ENCODE measurements around the gene TLK1. TPM values are rescaled to one million over a fixed set of nuclear protein-coding genes. Genes with fewer than 3 reads are reported as not detected.
A peak's percentile ranks its signal among the peaks of the same experiment; 100 is the strongest.

TLK1 gene
- total and polyA plus RNA-seq, 9 of the 15 experiments (the other 6 are each of a cell fraction or from before 2014, with no cell fraction given): 20.2 to 101 (median 40.5) TPM

GRCh38 chr2:171181064-171182049 is 20.7 kb upstream of the TLK1 start:
- peak; percentile 78 for ATAC-seq
- no TSS peak for BruUV-seq (replicated peaks)
- no peak for TF ChIP-seq JUND (IDR thresholded peaks at IDR 0.05; ENCODE audit: borderline replicate concordance, low read depth, low read length)
- TF ChIP-seq JUND (tag; IDR thresholded peaks at IDR 0.05; ENCODE audit: borderline replicate concordance, low read depth, low read length): 0 out of 3 replicates have a peak, but pooled peaks have one; percentile 6
- TF ChIP-seq TGIF2 (CRISPR knock-in tag; IDR thresholded peaks at IDR 0.05): no peak
- no peak for TF ChIP-seq JUNB (CRISPR knock-in tag; conservative IDR thresholded peaks at IDR 0.05)
- 0 out of 2 replicates have a peak, but pooled peaks have one; percentile 14 for TF ChIP-seq SPI1 (IDR thresholded peaks at IDR 0.05; ENCODE audit: borderline replicate concordance, low read depth, low read length)
- TF ChIP-seq, protein P1, sequence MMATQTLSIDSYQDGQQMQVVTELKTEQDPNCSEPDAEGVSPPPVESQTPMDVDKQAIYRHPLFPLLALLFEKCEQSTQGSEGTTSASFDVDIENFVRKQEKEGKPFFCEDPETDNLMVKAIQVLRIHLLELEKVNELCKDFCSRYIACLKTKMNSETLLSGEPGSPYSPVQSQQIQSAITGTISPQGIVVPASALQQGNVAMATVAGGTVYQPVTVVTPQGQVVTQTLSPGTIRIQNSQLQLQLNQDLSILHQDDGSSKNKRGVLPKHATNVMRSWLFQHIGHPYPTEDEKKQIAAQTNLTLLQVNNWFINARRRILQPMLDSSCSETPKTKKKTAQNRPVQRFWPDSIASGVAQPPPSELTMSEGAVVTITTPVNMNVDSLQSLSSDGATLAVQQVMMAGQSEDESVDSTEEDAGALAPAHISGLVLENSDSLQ (IDR thresholded peaks at IDR 0.05): peak; percentile 55
- no peak for TF ChIP-seq RB1 (IDR thresholded peaks at IDR 0.05; ENCODE audit: low read depth)
- no peak for TF ChIP-seq MCM7 (IDR thresholded peaks at IDR 0.05)
- peak in 1 of 2 experiments; percentile 44; a peak in 1 of 4 replicates for TF ChIP-seq FOXK2 (conservative IDR thresholded peaks at IDR 0.05 in 1 of 2, IDR thresholded peaks at IDR 0.05 in 1 of 2; ENCODE audit: low read depth in 2 of 2)
- no peak for TF ChIP-seq ZSCAN32 (CRISPR knock-in tag; IDR thresholded peaks at IDR 0.05)
- TF ChIP-seq TFE3 (CRISPR knock-in tag; IDR thresholded peaks at IDR 0.05): peak; percentile 59
- no peak for TF ChIP-seq ZNF239 (CRISPR knock-in tag; IDR thresholded peaks at IDR 0.05)
- no peak for TF ChIP-seq PPARD (CRISPR knock-in tag; IDR thresholded peaks at IDR 0.05)
- no peak for TF ChIP-seq SRSF3 (IDR thresholded peaks at IDR 0.05; ENCODE audit: insufficient read depth, low read length)
- TF ChIP-seq TRIM25 (IDR thresholded peaks at IDR 0.05; ENCODE audit: borderline replicate concordance): no peak
- TF ChIP-seq ETV6 (IDR thresholded peaks at IDR 0.05; ENCODE audit: borderline replicate concordance in 1 of 2, low read depth in 2 of 2, low read length in 1 of 2): no peak
- 0 out of 2 replicates have a peak, but pooled peaks have one; percentile 31 for TF ChIP-seq ETV6 (CRISPR knock-in tag; IDR thresholded peaks at IDR 0.05; ENCODE audit: borderline replicate concordance)
- no peak for TF ChIP-seq EHMT2 (IDR thresholded peaks at IDR 0.05)

More at GRCh38 chr2:171181064-171182049, 20.7 kb upstream of the TLK1 start:
- Histone ChIP-seq H3K79me2 (ENCODE audit: control insufficient read depth, insufficient read depth, low read length) (no peaks in the 10 kb centered on the region), H3K9me3 (replicated peaks; ENCODE audit: control insufficient read depth, insufficient read depth, low read depth, low read length) (no peaks in the 10 kb centered on the region), H3K4me2 (ENCODE audit: insufficient read depth, low read length) (peak overlapping the region; percentile 57), H3K27ac (ENCODE audit: extremely low read depth, low read depth, low read length) (no peak overlapping the region), H3K4me3 (no peak overlapping the region), H4K20me1 (replicated peaks; ENCODE audit: control insufficient read depth, insufficient read depth, low read length) (no peaks in the 10 kb centered on the region), H3K27me3 (ENCODE audit: control insufficient read depth in 2 of 2, insufficient read depth in 2 of 2, low read length in 2 of 2) (no peaks in the 10 kb centered on the region), H3K9ac (ENCODE audit: insufficient read depth in 1 of 2, low read depth in 2 of 2, low read length in 2 of 2) (peak overlapping the region in 1 of 2 experiments; percentile 15; a peak in 1 of 4 replicates), H3K9me1 (ENCODE audit: control insufficient read depth, insufficient read depth, low read length) (no peaks in the 10 kb centered on the region), H3K36me3 (ENCODE audit: control insufficient read depth, insufficient read depth, low read length) (no peaks in the 10 kb centered on the region), H3K4me1 (replicated peaks in 1 of 2; ENCODE audit: control insufficient read depth in 2 of 2, insufficient read depth in 2 of 2, low read length in 2 of 2) (peaks cover 12 to 13% of the 10 kb centered on the region in 2 experiments; a peak in 4 of 5 replicates), H2AFZ (ENCODE audit: low read depth, low read length) (peak overlapping the region; percentile 87)
- ChIA-PET CTCF (ENCODE audit: low intra/inter-chr PET ratio) (no interaction called here), POLR2A (interaction anchor here (0.6 to 15.2 kb wide), 6 partner anchors 8 to 65 kb away, joined by 3 to 118 read pairs (median 4); partner anchors contain the start of gene TLK1)
- WGBS (ENCODE audit: insufficient coverage, low coverage, missing lambda C conversion rate): 15% methylated on average over 9 of the region's 9 CpGs
- in situ Hi-C loops (cut with MboI): no loop called here
- FAIRE-seq (no peak), DNase-seq (ENCODE audit: extremely low read depth in 1 of 4, low spot score in 3 of 4) (peak in 1 of 4 experiments; percentile 57)
- intact Hi-C loops (cut with micrococcal nuclease): no loop called here

Data from K562 (cell line).